C4-2B (cell line): ENCODE data around the gene PLD1.

Experiments used
- ZFX ChIP-seq: fragments of 450-650 bp; IDR thresholded peaks from 2 replicates; pipeline ENCODE4 v1.6.1; 2017
- TF ChIP-seq, protein P1 (sequence below): fragments of 450-650 bp; conservative IDR thresholded peaks from 2 replicates; pipeline ENCODE4 v1.5.1; 2017; ENCODE audit warnings: mild to moderate bottlenecking

DNA sequence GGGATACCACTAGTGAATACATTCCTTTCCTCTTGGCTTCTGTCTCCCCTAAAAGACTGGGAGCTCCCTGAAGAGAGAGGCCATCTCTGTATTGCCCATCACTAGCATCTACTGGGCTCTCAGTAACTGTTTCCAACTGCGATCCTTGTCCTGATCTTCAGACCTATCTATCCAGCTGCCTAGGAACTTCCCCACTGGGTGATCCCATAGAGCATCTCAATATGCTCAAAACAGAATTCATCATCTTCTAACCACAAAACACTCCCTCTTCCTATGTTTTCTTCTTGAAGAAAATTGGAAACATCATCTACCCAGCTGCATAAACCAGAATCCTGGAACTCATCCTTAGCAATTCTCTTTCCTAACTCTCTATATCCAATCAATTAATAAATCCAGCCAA lies 54.6 kb downstream of the PLD1 start:
- TF ChIP-seq, protein P1, sequence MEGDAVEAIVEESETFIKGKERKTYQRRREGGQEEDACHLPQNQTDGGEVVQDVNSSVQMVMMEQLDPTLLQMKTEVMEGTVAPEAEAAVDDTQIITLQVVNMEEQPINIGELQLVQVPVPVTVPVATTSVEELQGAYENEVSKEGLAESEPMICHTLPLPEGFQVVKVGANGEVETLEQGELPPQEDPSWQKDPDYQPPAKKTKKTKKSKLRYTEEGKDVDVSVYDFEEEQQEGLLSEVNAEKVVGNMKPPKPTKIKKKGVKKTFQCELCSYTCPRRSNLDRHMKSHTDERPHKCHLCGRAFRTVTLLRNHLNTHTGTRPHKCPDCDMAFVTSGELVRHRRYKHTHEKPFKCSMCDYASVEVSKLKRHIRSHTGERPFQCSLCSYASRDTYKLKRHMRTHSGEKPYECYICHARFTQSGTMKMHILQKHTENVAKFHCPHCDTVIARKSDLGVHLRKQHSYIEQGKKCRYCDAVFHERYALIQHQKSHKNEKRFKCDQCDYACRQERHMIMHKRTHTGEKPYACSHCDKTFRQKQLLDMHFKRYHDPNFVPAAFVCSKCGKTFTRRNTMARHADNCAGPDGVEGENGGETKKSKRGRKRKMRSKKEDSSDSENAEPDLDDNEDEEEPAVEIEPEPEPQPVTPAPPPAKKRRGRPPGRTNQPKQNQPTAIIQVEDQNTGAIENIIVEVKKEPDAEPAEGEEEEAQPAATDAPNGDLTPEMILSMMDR: no peak
- TF ChIP-seq ZFX: no peak
